HG02763 (cell line): ENCODE data around the gene NID1.
"Not testable (repeated sequence)": the region's sequence is repeated elsewhere in the genome, so short reads cannot be mapped to it uniquely, and the experiment has no call there.

Experiments
- ATAC-seq: cut with Tn5 transposase; IDR thresholded peaks from one replicate; pipeline ENCODE4 v1.9.1; 2021; ENCODE audit warnings: mild to moderate bottlenecking, moderate library complexity; ENCODE audit not compliant: unreplicated experiment

Gene NID1

DNA sequence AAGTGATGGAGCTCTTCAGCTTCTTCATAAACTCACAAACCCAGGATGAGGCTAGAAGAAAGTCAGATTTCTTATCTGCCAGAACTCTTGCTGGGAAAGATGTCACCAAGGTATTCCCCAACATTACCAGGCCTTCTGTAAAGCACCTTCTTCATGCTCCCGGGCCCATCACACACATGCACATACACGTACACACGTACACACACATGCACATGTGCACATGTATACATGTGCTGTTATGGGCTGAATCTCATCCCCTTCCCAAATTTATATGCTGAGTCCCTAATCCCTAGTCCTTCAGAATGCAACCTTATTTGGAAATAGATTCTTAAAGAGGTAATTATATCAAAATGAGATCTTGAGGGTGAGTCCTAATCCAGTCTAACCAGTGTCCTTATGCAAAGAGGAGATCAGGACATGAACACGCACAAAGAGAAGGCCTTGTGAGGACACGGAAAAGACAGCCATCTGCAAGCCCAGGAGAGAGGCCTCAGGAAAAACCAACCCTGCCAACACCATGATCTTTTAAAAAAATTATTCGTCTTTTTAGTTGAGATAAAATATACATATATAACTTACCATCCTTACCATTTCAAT, 121.8 kb downstream of the NID1 start:
- ATAC-seq = no peak

DNA sequence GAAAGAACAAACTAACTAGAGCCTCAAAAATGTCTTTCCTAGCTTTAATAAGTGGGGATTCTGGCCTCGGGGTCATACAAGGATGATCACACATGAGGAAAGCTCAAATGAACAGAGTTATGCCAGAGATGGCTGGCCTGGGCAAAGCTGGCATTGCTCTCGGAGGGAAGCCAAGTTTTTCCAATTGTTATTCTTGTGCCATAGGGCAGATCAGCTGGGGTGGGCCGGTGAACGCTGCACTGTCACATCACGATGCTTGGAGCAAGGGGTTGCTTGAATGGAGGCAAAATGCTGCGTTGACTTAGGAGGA, 122.3 kb downstream of the NID1 start:
- ATAC-seq = no peak

- no peak for ATAC-seq
Measured at GRCh38 chr1:235941876-235942624, 122.8 kb downstream of the NID1 start.

DNA sequence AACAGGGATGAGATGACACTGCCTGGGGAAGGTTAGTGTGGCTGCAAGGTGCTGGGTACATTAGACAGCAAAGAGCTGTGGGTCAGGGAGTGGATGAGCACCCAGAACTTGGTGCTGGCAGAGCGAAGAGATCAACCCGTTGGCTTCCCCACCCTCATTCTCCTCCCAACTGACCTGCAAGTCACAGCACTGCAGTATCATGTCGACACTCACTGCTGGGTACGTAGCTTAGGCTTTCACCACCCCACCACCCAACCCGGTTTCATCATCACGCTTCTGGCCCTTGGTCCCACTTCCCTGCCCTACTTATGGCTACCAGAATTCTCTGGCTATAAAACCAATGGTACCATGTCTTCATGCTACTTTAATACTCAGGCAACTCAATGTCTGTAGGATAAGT, 124.6 kb downstream of the NID1 start:
- no peak for ATAC-seq

GRCh38 chr1:235939480-235939775, 125.5 kb downstream of the NID1 start:
- ATAC-seq = no peak

DNA sequence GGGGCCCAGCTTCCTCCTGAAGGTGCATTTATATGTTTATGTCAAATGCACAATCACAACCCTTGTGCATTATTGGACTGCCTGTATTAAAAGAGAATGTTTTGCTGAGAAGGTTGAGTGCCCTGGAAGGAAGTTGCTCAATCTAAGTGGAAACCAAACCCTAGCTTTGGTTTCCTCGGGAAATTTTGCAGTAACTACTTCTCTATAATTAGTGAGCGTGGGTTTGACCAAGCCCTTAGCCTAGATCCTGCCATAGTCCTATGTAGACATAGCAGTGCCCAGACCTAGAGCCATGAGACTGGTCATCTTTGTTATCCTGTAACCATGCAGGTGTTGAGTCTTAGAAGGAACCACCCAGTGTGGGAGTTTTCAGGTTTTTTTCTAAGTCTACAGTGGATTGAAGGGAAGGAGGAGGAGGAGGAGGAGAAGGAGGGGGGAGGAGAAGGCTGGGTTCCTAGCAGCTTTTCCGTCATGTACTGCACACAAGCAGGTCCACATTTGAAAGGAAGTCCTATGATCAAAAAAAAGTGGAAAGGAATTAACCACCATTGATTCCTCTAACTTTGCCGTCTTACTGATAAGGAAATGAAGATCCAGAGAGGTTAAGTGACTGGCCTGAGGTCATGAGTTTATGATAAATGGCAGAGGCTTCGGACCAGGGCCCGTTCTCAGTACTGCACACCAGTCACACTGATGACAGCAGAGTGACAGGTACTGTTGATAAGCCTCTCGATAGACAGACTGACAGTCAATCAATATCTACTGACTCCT, 126.0 kb downstream of the NID1 start:
- ATAC-seq = no peak

- no peak for ATAC-seq
Measured at GRCh38 chr1:235937123-235937522, 127.8 kb downstream of the NID1 start.

DNA sequence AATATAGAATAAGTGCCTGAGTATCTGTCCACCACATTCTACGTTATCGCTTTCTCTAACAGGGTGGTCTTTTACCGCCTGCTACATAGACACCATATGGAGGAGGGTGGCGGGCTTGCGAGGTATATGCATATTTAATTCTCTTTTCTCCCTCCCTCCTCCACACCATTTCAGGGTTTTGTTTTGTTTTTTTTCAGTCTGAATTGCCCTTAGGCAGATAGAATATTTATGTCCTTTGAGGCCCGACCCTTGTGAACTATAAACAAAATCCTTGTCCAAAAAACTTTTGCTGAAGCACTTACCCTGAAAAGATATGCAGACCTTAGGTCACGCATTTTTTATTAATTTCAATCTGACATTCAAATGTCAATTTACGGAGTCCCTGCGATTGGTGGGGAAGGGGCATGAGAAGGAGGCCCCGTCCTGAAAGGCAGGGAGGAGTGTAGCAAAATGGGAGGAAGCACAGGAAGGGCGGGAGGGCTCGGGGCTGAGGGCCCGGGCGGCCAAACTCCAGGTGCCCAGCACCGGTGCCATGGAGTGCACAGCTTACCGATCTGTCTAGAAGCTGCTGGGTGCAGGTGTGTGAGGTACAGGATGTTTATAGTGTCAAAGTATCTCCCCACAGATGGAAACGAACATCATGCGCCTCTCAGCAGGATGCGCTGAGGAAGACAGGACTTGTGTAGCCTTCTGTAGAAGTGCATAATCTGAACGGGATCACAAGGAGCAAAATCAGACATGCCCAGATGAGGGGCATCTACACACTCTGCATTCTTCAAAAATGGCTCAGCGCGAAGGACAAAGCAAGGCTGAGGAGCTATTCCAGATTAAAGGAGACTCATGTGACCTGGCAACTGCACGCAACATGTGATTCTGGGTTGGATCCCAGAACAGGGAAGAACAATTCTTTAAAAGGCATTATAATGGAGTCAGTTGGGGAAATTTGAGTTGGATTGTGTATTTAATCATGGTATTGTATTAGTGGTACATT, 129.4 kb downstream of the NID1 start:
- ATAC-seq = no peak

GRCh38 chr1:235933766-235934116, 131.1 kb downstream of the NID1 start:
- ATAC-seq = no peak

DNA sequence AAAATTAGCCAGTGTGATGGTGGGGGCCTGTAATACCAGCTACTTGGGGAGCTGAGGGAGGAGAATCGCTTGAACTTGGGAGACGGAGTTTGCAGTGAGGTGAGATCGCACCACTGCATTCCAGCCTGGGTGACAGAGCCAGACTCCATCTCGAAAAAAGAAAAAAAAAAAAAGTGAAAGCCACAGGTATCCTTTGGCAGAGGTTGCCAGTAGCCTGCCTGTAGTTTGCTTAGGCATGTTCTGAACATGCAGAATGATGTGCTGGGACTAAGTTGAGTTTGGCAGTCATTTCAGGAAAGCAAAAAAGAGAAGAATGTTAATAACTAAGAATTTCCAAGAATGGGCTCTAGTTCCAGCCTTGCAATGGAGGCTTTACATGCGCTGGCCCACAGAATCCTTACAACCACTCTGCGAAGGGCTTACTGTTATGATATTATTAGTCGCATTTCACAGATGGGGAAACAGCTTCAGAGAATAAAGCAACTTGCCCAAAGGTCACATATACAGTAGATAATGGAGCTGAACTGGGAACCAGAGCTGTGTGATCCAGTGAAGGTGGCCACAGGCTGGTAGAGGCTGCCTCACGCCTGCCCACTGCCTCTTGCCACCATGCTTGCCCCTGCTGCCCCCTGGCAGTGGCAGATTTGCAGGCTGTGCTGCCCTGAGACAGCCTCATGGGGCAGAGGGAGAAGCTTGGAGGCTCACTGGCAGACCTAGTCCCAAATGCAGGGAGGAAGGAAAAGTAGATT, 131.7 kb downstream of the NID1 start:
- no peak for ATAC-seq

DNA sequence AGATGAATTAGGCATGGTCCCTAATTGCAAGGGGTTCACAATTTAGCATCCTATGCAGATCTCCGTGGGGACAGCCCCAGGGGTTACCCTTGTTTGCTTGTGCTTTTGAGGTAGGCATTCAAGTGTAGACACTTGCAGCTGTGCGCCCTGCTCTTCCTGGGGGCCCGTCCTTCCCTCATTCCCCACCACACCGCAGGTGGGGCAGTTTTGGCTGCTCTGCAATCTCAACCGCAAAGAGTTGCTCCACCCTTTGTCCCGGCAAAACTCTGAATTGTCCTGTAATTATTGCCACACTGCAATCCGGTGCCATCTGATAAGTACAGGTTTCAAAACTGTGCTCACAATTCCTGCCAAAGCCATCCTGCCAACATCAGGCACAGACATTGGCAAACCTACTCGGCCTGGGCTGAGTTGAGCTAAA, 132.8 kb downstream of the NID1 start:
- no peak for ATAC-seq

DNA sequence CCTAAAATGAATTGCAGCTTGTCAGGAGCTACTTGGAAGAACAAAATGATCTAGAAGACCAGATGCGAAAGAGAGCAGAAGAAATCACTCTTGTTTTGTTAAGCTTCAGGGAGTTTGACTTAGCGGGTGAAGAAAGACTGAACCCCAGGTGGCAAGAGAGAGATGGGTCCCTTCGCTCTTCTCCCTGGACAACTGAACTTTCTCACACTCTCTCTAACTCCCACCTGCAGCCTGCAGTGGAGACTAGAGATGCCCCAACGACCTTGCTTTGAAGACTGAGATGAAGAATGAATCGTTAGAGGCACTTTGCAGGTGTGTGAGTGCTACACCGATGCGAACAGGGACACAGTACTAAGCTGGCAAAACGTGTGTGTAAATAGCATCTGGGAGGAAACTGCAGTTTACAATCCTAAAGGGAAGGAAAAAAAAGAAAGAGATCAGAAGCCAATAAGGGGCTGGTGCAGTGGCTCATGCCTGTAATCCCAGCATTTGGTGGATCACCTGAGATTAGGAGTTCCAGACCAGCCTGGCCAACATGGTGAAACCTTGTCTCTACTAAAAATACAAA, 133.6 kb downstream of the NID1 start:
- ATAC-seq = no peak

DNA sequence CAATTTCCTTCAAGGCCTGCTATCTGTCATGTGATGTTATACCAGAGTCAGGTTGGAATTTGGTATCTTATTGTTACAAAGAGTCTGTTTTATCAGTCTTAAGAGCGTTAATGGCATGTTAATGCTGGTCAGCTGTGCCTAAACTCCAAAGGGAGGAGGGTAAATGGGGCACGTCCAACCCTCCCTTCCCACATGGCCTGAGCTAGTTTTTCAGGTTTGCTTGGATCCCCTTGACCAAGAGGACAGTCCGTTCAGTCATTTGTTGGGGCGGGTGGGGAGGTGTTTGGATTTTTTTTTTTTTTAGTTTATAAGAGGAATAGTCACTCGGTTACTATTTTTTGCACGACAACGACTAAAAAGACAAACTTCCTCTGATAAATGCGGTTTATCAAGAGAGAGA, 134.3 kb downstream of the NID1 start:
- ATAC-seq = no peak

DNA sequence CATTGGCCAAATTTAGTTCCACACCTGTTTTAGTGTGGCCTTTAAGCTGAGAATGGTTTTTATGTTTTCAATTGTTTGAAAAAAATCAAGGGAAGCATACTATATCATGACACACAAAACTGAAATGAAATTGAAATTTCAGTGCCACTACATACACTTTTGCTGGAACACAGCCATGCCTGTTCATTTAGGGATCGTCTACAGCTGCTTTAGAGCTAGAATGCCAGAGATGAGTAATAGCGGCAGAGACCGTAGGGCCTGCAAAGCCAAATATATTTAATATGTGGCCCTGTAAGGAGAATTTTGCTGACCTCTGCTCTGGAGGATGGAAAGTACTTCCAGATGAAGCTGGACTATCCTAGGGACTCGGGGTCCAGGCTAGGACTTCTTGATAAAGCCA, 135.7 kb downstream of the NID1 start:
- no peak for ATAC-seq

DNA sequence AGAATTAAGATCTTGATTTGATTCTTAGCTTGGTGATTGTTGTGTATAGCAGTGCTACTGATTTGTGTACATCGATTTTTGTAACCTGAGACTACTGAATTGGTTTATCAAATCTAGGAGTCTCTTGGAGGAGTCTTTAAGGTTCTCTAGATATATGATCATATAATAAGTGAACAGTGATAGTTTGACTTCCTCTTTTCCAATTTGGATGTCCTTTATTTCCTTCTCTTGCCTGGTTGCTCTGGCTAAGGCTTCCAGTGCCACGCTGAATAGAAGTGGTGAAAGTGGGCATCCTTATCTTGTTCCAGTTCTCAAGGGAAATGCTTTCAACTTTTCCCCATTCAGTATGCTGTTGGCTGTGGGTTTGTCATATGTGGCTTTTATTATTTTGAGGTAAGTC, 136.7 kb downstream of the NID1 start:
- ATAC-seq = no peak

DNA sequence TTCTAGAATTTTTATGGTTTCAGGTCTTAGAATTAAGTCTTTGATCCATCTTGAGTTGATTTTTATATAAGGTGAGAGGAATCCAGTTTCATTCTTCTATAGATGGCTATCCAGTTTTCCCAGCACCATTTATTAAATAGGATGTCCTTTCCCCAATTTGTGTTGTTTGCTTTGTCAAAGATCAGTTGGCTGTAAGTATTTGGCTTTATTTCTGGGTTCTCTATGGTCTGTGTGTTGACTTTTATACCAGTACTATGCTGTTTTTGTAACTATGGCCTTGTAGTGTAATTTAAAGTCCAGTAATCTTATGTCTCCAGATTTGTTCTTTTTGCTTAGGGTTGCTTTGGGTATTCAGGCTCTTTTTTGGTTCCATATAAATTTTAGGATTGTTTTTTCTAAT, 137.3 kb downstream of the NID1 start:
- not testable (repeated sequence) for ATAC-seq
